Neuronal stem cell (in vitro differentiated cells): ENCODE measurements around the gene MMP10.

ENCODE experiments used
- DNase-seq: peaks from one replicate; pipeline ENCODE4 v3.0.0-alpha.2; 2013; ENCODE audit warnings: low spot score
- H2AFZ ChIP-seq: one replicate; pipeline ENCODE4 v1.6.1; 2013; ENCODE audit warnings: mild to moderate bottlenecking, low read length, inconsistent platforms
- H2AK5ac ChIP-seq: 2 replicates; pipeline ENCODE4 v1.6.1; 2013; ENCODE audit warnings: low read depth, mild to moderate bottlenecking, inconsistent platforms, low read length, moderate library complexity, mixed read lengths
- H2BK120ac ChIP-seq: 2 replicates; pipeline ENCODE4 v1.6.1; 2013; ENCODE audit warnings: low read depth, mild to moderate bottlenecking, inconsistent platforms, low read length, moderate library complexity, mixed read lengths
- H2BK12ac ChIP-seq: one replicate; pipeline ENCODE4 v1.6.1; 2013; ENCODE audit warnings: low read length, inconsistent platforms
- H2BK15ac ChIP-seq: 2 replicates; pipeline ENCODE4 v1.6.1; 2013; ENCODE audit warnings: mild to moderate bottlenecking, low read length, inconsistent platforms, mixed read lengths
- H2BK5ac ChIP-seq: one replicate; pipeline ENCODE4 v1.6.1; 2013; ENCODE audit warnings: inconsistent platforms, mild to moderate bottlenecking, low read length, moderate library complexity
- H3K14ac ChIP-seq: one replicate; pipeline ENCODE4 v1.6.1; 2013; ENCODE audit warnings: low read length, inconsistent platforms
- H3K18ac ChIP-seq: 2 replicates; pipeline ENCODE4 v1.6.1; 2013; ENCODE audit warnings: low read length, inconsistent platforms
- H3K23ac ChIP-seq: 2 replicates; pipeline ENCODE4 v1.6.1; 2013; ENCODE audit warnings: low read depth, mild to moderate bottlenecking, mixed read lengths, low read length, inconsistent platforms; ENCODE audit not compliant: poor library complexity
- H3K27ac ChIP-seq: replicated peaks from 3 replicates; pipeline ENCODE4 v1.5.1; 2013; ENCODE audit warnings: low read length, inconsistent platforms
- H3K27me3 ChIP-seq, 3 experiments: 2 replicates each; pipeline ENCODE4 v1.6.1; 2013; ENCODE audit warnings: low read length in 3 of 3, mild to moderate bottlenecking in 2 of 3, inconsistent platforms in 1 of 3, low read depth in 1 of 3, mixed read lengths in 1 of 3, moderate library complexity in 1 of 3; ENCODE audit not compliant: control insufficient read depth in 3 of 3, insufficient read depth in 3 of 3
- H3K36me3 ChIP-seq, 2 donors: replicated peaks in 1 of 2; 2 replicates each; pipeline ENCODE4 v1.6.1; 2013; ENCODE audit warnings: low read length in 2 of 2; ENCODE audit not compliant: control insufficient read depth in 2 of 2, insufficient read depth in 2 of 2
- H3K4ac ChIP-seq: 2 replicates; pipeline ENCODE4 v1.6.1; 2013; ENCODE audit warnings: inconsistent platforms, mild to moderate bottlenecking, low read length, moderate library complexity
- H3K4me1 ChIP-seq, 2 donors: 1 replicate in 1 of 2; 2 replicates in 1 of 2; pipeline ENCODE4 v1.6.1; 2013; ENCODE audit warnings: low read length in 2 of 2, low read depth in 1 of 2; ENCODE audit not compliant: control insufficient read depth in 2 of 2, insufficient read depth in 1 of 2
- H3K4me2 ChIP-seq: one replicate; pipeline ENCODE4 v1.6.1; 2013; ENCODE audit warnings: mild to moderate bottlenecking, low read length, inconsistent platforms; ENCODE audit not compliant: insufficient read depth, poor library complexity, severe bottlenecking
- H3K4me3 ChIP-seq, 2 donors: 2 replicates each; pipeline ENCODE4 v1.5.1; 2013; ENCODE audit warnings: low read length in 2 of 2, mild to moderate bottlenecking in 2 of 2, inconsistent platforms in 1 of 2, moderate library complexity in 1 of 2
- H3K79me1 ChIP-seq: one replicate; pipeline ENCODE4 v1.6.1; 2013; ENCODE audit warnings: low read depth, mild to moderate bottlenecking, inconsistent platforms, low read length, moderate library complexity
- H3K9ac ChIP-seq: one replicate; pipeline ENCODE4 v1.6.1; 2013; ENCODE audit warnings: mild to moderate bottlenecking, low read depth, low read length, inconsistent platforms; ENCODE audit not compliant: poor library complexity
- H3K9me3 ChIP-seq, 2 donors: replicated peaks in 1 of 2; 2 replicates each; pipeline versions ENCODE3 to v1.6.1; 2013; ENCODE audit warnings: low read length in 2 of 2, mild to moderate bottlenecking in 2 of 2, inconsistent platforms in 1 of 2, low read depth in 1 of 2, mixed read lengths in 1 of 2, moderate library complexity in 1 of 2; ENCODE audit not compliant: control insufficient read depth in 2 of 2, insufficient read depth in 1 of 2
- H4K8ac ChIP-seq: one replicate; pipeline ENCODE4 v1.6.1; 2013; ENCODE audit warnings: low read depth, mild to moderate bottlenecking, inconsistent platforms, low read length, moderate library complexity
- H4K91ac ChIP-seq: one replicate; pipeline ENCODE4 v1.6.1; 2013; ENCODE audit warnings: low read length, low read depth, mild to moderate bottlenecking, inconsistent platforms; ENCODE audit not compliant: poor library complexity
- WGBS, 2 donors: extraction: QIAGEN DNeasy Blood & Tissue Kit; methylation state at CpG; one replicate each; pipeline ENCODE4 v1.1.7; 2013; ENCODE audit warnings: missing lambda C conversion rate in 2 of 2, mixed read lengths in 1 of 2; ENCODE audit not compliant: insufficient read length in 2 of 2, insufficient replicate concordance in 1 of 2; ENCODE audit errors: extremely low coverage in 2 of 2; 5-methylcytosine and 5-hydroxymethylcytosine counted together

Gene MMP10

DNA sequence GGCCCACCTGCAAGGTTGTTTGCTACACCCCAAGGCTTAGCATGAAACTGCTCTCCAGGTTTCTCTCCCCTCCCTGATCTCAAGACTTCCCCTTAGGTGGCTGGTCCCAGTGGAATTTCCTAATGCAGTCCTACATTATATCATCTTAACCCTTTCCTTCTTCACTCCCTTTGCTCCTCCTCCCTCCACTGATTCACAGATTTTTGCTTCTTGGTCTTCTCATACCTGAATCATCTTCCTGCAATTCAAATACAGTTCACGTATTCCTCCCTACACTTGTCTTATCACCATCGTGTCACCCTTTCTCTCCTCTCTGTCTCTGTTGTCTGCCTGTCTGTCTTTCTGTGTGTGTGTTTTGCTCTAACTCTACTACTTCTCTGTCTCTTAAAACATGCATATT, 17.0 kb downstream of the MMP10 start:
- H2AFZ ChIP-seq: no peak overlapping the region
- H3K4ac ChIP-seq: no peak overlapping the region
- no peaks in the 10 kb centered on the region for H3K27me3 ChIP-seq
- H3K79me1 ChIP-seq: no peaks in the 10 kb centered on the region
- H4K91ac ChIP-seq: no peak overlapping the region
- no peak overlapping the region for H3K9ac ChIP-seq
- no peak overlapping the region for H4K8ac ChIP-seq
- H2BK120ac ChIP-seq: no peak overlapping the region
- no peak overlapping the region for H2BK12ac ChIP-seq
- WGBS, 2 donors: no CpG with 5 or more reads among the region's 2 CpGs
- no peaks in the 10 kb centered on the region for H3K9me3 ChIP-seq
- H3K36me3 ChIP-seq: no peaks in the 10 kb centered on the region
- H3K23ac ChIP-seq: no peak overlapping the region
- no peak overlapping the region for H3K4me3 ChIP-seq
- DNase-seq: no peak
- no peak overlapping the region for H2BK15ac ChIP-seq
- no peak overlapping the region for H2BK5ac ChIP-seq
- H3K14ac ChIP-seq: no peak overlapping the region
- H3K18ac ChIP-seq: no peak overlapping the region
- no peak overlapping the region for H3K27ac ChIP-seq
- no peak overlapping the region for H3K4me2 ChIP-seq
- peaks cover 0 to 7% of the 10 kb centered on the region in 2 donors for H3K4me1 ChIP-seq
- H2AK5ac ChIP-seq: no peak overlapping the region

DNA sequence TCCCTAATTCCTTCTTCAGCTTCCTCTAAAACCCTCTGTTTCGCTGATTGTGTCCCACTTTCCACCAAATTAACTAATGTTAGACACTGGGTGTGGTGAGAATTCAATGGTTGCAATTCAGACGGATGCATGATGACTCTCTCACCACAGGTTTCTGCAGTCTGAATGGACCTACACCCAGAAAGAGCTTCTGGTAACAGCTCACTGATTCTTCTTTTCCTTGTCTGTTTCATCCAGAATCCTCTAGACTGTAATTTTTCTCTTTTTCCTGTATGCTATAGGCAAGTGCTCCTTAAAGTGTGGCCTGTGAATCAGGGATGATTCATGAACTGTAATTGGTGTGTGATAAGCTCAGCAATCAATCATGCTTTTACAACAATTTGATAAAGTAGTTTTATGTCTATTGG, 18.1 kb downstream of the MMP10 start:
- no peak overlapping the region for H3K4me2 ChIP-seq
- WGBS, 2 donors: no CpG with 5 or more reads among the region's 2 CpGs

DNA sequence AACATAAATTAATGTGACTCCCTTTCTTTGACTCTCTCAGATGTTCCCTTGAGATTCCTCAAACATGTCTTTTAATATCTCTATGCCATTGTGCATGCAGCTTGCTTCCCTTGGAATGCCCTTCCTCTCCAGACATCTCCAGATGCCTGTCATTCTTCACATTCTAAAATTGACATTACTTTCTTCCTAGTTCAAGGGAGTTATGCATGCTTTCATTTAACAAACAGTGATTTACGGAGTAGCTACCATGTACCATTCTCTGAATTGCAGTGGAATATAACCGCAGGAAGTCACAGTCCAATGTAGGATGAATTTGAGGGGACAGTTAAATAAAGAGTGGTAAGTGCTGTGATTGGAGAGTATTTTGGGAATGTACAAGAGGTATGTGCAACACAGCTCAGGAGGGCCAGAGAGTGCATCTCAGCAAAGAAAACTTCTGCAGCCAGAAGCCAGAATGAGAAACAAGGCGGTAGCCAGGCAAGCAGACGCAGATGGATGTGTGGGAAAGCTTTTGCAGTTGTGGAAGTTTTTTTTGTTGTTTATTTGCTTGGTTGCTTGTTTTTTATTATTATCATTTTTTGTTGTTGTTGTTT, 18.7 kb downstream of the MMP10 start:
- H2AFZ ChIP-seq: peak overlapping the region; percentile 1

More for the DNA sequence above, 18.1 kb downstream of the MMP10 start:
- H3K79me1 ChIP-seq: no peaks in the 10 kb centered on the region
- no peaks in the 10 kb centered on the region for H3K9me3 ChIP-seq
- H3K4me3 ChIP-seq: no peak overlapping the region
- no peak overlapping the region for H2AK5ac ChIP-seq
- H3K27ac ChIP-seq: no peak overlapping the region
- no peak overlapping the region for H3K18ac ChIP-seq
- no peaks in the 10 kb centered on the region for H3K36me3 ChIP-seq
- H4K8ac ChIP-seq: no peak overlapping the region
- H2BK5ac ChIP-seq: no peak overlapping the region
- H3K14ac ChIP-seq: no peak overlapping the region
- no peak overlapping the region for H2BK12ac ChIP-seq
- no peak overlapping the region for H2BK15ac ChIP-seq
- H3K4me1 ChIP-seq: peaks cover 0 to 7% of the 10 kb centered on the region in 2 donors
- H3K9ac ChIP-seq: no peak overlapping the region
- no peak for DNase-seq
- no peak overlapping the region for H3K4ac ChIP-seq
- no peak overlapping the region for H2AFZ ChIP-seq
- H3K27me3 ChIP-seq: no peaks in the 10 kb centered on the region
- H3K23ac ChIP-seq: no peak overlapping the region
- no peak overlapping the region for H2BK120ac ChIP-seq
- no peak overlapping the region for H4K91ac ChIP-seq

DNA sequence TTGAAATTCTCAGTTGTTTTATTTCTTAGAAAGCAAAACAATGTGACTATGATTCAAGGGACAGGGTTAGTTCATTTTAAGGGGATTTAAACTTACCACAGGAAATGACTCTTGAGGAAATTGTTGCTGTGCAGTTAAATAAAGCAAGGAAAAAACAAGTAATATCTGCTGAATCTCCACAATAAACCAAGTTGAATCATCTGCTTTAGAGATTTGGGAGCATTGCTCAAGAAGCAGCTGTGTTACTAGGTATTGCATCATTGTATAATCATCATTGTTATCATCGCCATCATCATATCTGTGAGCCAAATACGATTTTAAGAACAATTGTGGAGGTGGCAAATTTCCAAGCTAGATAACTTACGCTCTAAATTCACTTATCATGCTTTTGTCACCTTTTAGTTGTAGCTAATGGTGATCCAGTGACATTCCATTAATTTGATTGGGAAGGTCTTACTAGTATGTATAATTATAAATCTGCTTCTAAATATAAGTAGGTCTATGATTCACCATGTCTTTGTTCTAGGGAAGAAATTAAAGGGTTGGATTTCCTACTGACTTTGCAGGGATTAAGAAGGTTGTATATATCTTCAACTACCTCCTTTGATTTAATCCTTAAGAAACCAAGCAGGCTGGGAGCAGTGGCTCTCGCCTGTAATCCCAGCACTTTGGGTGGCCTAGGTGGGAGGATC, 19.9 kb downstream of the MMP10 start:
- Histone ChIP-seq H3K9ac (no peak overlapping the region), H3K18ac (no peak overlapping the region), H3K23ac (no peak overlapping the region), H3K4ac (no peak overlapping the region), H3K14ac (no peak overlapping the region), H3K36me3 (no peaks in the 10 kb centered on the region), H3K27me3 (no peaks in the 10 kb centered on the region), H3K4me3 (no peak overlapping the region), H3K79me1 (no peaks in the 10 kb centered on the region), H2BK15ac (no peak overlapping the region), H3K4me2 (no peak overlapping the region), H4K91ac (no peak overlapping the region), H4K8ac (no peak overlapping the region), H2BK120ac (no peak overlapping the region), H2AK5ac (no peak overlapping the region), H3K4me1 (peaks cover 0 to 7% of the 10 kb centered on the region in 2 donors), H3K9me3 (no peaks in the 10 kb centered on the region), H2BK12ac (no peak overlapping the region), H2BK5ac (no peak overlapping the region), H3K27ac (no peak overlapping the region), H2AFZ (no peak overlapping the region)
- WGBS, 2 donors: no CpG with 5 or more reads among the region's 4 CpGs
- no peak for DNase-seq

More for the DNA sequence above, 18.7 kb downstream of the MMP10 start:
- Histone ChIP-seq H3K4ac (no peak overlapping the region), H3K4me1 (peaks cover 0 to 7% of the 10 kb centered on the region in 2 donors), H2BK15ac (no peak overlapping the region), H3K4me2 (no peak overlapping the region), H2BK12ac (no peak overlapping the region), H2BK5ac (no peak overlapping the region), H3K4me3 (no peak overlapping the region), H2BK120ac (no peak overlapping the region), H3K79me1 (no peaks in the 10 kb centered on the region), H3K27me3 (no peaks in the 10 kb centered on the region), H3K18ac (no peak overlapping the region), H3K9ac (no peak overlapping the region), H3K27ac (no peak overlapping the region), H3K9me3 (no peaks in the 10 kb centered on the region), H3K14ac (no peak overlapping the region), H2AK5ac (no peak overlapping the region), H4K91ac (no peak overlapping the region), H4K8ac (no peak overlapping the region), H3K23ac (no peak overlapping the region), H3K36me3 (no peaks in the 10 kb centered on the region)
- no CpG with 5 or more reads among the region's 4 CpGs for WGBS, 2 donors
- peak; percentile 11 for DNase-seq
